GM12875 (cell line): Measurements from ENCODE around the gene FGF23.

ENCODE experiments used
- H3K4me3 ChIP-seq: one replicate; pipeline ENCODE4 v1.5.1; 2011; ENCODE audit warnings: low read depth, low read length, control low read depth
- TF ChIP-seq, protein P1 (sequence below): IDR thresholded peaks from 2 replicates; pipeline ENCODE4 v1.5.1; 2011; ENCODE audit warnings: low read depth, mild to moderate bottlenecking, control low read depth, inconsistent platforms, low read length, moderate library complexity, borderline replicate concordance; ENCODE audit not compliant: insufficient read depth

FGF23 gene

GRCh38 chr12:4387607-4388006 lies 8.1 kb upstream of the FGF23 start:
- TF ChIP-seq, protein P1, sequence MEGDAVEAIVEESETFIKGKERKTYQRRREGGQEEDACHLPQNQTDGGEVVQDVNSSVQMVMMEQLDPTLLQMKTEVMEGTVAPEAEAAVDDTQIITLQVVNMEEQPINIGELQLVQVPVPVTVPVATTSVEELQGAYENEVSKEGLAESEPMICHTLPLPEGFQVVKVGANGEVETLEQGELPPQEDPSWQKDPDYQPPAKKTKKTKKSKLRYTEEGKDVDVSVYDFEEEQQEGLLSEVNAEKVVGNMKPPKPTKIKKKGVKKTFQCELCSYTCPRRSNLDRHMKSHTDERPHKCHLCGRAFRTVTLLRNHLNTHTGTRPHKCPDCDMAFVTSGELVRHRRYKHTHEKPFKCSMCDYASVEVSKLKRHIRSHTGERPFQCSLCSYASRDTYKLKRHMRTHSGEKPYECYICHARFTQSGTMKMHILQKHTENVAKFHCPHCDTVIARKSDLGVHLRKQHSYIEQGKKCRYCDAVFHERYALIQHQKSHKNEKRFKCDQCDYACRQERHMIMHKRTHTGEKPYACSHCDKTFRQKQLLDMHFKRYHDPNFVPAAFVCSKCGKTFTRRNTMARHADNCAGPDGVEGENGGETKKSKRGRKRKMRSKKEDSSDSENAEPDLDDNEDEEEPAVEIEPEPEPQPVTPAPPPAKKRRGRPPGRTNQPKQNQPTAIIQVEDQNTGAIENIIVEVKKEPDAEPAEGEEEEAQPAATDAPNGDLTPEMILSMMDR: no peak
- H3K4me3 ChIP-seq: no peak overlapping the region

GRCh38 chr12:4386801-4387200 lies 7.3 kb upstream of the FGF23 start:
- TF ChIP-seq, protein P1: no peak
- no peak overlapping the region for H3K4me3 ChIP-seq

DNA sequence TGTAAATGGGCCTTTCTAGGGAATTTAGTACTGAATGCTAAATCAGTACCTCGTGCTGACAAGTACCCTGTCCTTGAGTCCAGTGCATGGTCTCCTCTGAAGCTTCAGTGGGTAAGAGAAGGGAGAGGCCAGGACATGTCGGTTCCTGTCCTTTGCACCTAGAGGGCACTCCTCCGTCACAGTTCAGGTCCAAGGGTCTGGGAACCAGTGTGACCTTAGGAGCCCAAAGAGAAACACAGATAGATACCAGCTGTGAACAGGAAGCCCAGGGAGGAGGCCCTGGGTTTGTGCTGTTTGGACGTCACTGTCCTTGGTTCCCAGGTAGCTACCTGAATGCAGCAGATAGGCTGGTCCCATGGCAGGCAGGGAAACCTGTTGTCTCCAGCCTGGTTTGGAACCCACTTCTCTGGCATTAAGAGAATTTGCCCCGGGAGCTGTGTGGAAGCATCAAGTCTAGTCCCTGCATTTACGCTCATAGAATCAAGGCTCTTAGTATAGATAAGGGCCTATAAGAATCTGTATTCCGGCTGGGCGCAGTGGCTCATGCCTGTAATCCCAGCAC lies 3.9 kb upstream of the FGF23 start:
- TF ChIP-seq, protein P1: 0 out of 2 replicates have a peak, but pooled peaks have one; percentile 12
- no peak overlapping the region for H3K4me3 ChIP-seq

DNA sequence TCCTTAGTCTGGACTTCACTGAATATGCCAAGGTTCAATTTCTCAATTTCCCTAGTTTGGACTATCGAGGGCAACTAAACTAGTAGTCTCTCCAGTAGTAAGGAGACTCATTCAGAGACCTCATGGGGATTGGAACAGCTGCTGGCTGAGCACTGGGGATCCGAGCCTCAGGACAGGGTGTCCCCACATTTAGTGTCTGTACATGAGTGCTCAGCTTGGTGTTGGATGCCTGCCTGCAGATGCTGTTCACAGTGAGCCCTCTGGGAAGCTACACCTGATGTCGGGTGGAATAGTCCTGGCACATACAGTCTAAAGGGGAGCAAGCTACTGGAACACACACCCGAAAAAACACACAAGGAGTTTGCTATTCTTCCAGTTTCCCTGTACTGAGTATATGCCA lies 820 bp upstream of the FGF23 start:
- no peak overlapping the region for H3K4me3 ChIP-seq
- TF ChIP-seq, protein P1: no peak

- TF ChIP-seq, protein P1: no peak
These were observed 740 bp downstream of the FGF23 start for GRCh38 chr12:4378772-4379171.

GRCh38 chr12:4375449-4375848 lies 4.1 kb downstream of the FGF23 start:
- H3K4me3 ChIP-seq: no peak overlapping the region
- TF ChIP-seq, protein P1: no peak

More at GRCh38 chr12:4378772-4379171, 740 bp downstream of the FGF23 start:
- H3K4me3 ChIP-seq: no peak overlapping the region

DNA sequence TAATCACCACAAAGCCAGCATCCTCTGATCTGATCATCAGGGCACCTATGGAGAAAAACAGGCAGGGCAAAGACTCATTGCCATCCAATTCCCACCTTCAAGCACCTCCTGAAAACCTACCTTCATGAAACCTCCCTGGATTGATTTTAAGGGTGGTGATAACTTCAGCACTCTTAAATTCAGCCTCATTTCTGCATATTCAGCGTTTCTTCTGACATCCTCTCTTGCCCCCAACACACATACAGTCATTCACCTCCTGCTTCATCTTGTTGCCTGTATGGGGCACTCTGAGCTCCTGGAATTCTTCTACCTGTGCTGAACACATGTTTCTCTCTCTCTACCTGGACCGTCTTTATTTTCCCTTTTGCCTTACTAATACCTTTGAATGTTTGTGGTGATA lies 6.9 kb downstream of the FGF23 start:
- no peak overlapping the region for H3K4me3 ChIP-seq
- TF ChIP-seq, protein P1: no peak
